SIG-M5 (cell line): ENCODE data around the gene EEF1A2.
"Not testable (repeated sequence)": the region's sequence is repeated elsewhere in the genome, so short reads cannot be mapped to it uniquely, and the experiment has no call there.

ENCODE experiments used
- DNase-seq: peaks from one replicate; lab custom pipeline; 2025; lab: John Stamatoyannopoulos, UW

Gene EEF1A2

GRCh38 chr20:63520504-63520933, 21.6 kb upstream of the EEF1A2 start, which contains the start of gene PPDPF:
Gene PPDPF (plus strand): TSS chr20:63520765. CDS start chr20:63521309, 544 bp downstream.
- no peak for DNase-seq

- DNase-seq, result no peak
These were observed 21.0 kb upstream of the EEF1A2 start for GRCh38 chr20:63519668-63520503.

GRCh38 chr20:63518946-63519667, 20.2 kb upstream of the EEF1A2 start:
- DNase-seq, result no peak

GRCh38 chr20:63518351-63518861, 19.5 kb upstream of the EEF1A2 start:
- no peak for DNase-seq

- DNase-seq, result no peak
These were observed 18.8 kb upstream of the EEF1A2 start for GRCh38 chr20:63517376-63518309.

GRCh38 chr20:63514520-63514919, 15.6 kb upstream of the EEF1A2 start:
- not testable (repeated sequence) for DNase-seq

- no peak for DNase-seq
These were observed 14.3 kb upstream of the EEF1A2 start for GRCh38 chr20:63513207-63513606.

- DNase-seq, result no peak
These were observed 10.2 kb upstream of the EEF1A2 start for GRCh38 chr20:63509088-63509564.

- no peak for DNase-seq
These were observed 9.3 kb upstream of the EEF1A2 start for GRCh38 chr20:63508072-63508768.

GRCh38 chr20:63507083-63507743, 8.3 kb upstream of the EEF1A2 start:
- DNase-seq, result no peak

- no peak for DNase-seq
These were observed 6.8 kb upstream of the EEF1A2 start for GRCh38 chr20:63505723-63506122.

- no peak for DNase-seq
These were observed 6.4 kb upstream of the EEF1A2 start for GRCh38 chr20:63505281-63505680.

- DNase-seq, result no peak
These were observed 5.8 kb upstream of the EEF1A2 start for GRCh38 chr20:63504642-63505041.

- DNase-seq, result no peak
These were observed 4.6 kb upstream of the EEF1A2 start for GRCh38 chr20:63503524-63503923.

- DNase-seq, result no peak
These were observed 3.8 kb upstream of the EEF1A2 start for GRCh38 chr20:63502671-63503172.

GRCh38 chr20:63501818-63502670, 3.2 kb upstream of the EEF1A2 start:
- no peak for DNase-seq

- no peak for DNase-seq
These were observed 2.3 kb upstream of the EEF1A2 start for GRCh38 chr20:63500902-63501817.
